ENCODE results near the gene PRR16.

The PRR16 gene

DNA sequence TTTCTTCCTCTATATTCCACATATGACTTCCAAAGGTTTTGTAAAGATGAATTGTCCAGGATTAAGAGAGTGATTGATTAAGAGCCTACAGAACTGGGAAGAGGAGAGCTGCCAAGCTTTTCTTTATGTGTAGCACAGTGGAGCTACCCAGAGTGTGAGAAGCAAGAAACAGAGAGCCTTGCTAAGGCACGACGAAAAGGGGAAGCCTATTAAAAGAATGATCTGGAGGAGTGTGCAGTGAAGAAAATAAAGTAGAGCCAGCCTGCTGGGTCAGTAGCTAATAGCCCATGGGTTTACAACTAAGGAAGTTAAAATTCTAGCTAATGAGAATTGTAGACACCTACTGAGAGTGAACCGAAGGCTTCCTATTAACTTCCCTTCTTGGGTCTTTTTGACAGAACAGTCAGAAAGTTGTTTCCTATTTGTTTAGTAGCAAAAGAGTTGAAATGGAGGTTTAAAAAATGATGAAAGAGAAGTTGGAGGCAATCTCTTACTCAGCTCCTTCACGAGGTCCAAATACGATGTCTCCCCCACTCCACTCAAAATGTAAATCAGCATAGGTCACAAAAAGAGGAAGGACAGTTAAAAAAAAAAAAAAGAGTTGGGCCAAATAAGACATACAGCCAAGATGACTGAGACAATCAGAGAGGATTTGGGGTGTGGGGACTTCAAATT lies 957 bp upstream of the PRR16 start:
- in situ Hi-C loops (cut with HindIII; ENCODE audit: low sequenced_read_pairs): no loop called here

GRCh38 chr5:120464627-120465435 lies 731 bp downstream of the PRR16 start:
- in situ Hi-C loops (cut with HindIII; ENCODE audit: low sequenced_read_pairs): no loop called here

DNA sequence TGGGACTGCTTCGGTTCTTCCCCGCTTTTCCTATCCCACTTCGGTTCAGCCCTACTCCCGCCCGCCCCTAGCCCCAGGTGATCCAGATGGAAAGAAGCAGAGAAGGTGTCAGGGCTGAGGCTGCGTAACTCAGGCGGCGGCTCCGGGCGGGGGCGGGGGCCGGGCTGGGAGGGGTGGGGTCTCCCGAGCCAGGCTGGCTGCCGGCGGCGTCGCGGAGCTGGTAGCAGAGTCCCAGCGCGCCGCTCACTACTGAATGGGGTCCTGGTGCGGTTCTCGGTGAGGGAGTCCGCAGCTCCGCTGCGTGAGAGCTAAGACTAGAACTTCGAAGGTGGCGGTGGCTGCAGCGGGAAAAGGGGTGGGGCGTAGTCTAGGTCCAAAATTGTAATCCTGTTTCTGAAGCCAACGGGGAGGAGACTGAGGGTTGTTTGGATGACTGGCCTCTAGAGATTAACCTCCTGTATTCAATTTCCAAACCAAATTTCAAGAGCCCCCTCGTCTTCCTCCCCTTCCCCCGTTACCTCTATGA lies 1.4 kb downstream of the PRR16 start:
- in situ Hi-C loops (cut with HindIII; ENCODE audit: low sequenced_read_pairs): no loop called here

DNA sequence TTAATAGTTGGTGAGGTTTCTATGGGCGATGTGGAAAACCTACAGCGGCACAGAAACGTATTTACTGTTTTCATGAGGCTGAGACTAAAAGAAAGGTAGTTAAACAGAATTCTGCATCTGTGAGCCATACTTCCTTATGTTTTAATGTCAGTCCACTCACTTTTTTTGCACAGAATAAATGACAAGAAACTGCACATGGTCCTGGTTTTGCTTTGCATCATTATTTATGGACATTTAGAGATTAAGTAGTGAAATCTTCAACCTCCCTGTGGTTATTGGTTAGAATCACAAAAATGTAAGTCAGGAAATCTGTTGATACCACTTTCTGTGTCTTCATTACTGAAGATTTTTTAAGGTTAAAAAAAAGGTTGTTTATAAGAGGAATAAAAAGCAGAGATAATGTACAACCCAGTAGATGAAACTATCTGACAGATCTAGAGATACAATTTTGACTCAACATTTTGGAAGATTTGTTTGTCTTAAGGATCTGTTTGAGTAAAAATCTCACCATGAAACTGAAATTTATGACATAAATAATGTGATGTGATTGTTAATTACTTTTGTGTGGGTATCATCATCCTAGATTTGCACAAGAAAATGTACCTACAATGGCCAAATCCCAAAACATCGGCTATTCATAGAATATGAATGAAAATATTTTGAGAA lies 2.4 kb downstream of the PRR16 start:
- in situ Hi-C loops (cut with HindIII; ENCODE audit: low sequenced_read_pairs): no loop called here

- in situ Hi-C loops (cut with HindIII; ENCODE audit: low sequenced_read_pairs): no loop called here
Observed at GRCh38 chr5:120471971-120472370, 7.9 kb downstream of the PRR16 start.

DNA sequence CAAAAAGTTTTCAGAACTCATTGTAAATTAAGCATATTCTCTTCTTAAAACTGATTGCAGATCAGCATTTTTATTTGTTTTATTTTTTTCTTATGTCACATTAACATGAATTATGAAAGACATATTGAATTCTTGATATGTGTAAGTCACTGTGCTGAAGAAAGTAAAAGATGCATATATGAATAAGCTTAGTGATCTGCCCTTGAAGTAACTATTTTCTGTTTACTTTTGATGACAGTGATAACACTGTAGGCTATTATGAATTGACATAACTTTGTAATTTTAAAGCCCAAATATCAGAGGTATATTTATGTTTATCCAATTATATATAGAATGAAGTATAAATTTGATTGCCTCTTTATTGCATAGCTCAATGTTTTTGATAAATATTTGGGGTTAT lies 8.8 kb downstream of the PRR16 start:
- in situ Hi-C loops (cut with HindIII; ENCODE audit: low sequenced_read_pairs): no loop called here

DNA sequence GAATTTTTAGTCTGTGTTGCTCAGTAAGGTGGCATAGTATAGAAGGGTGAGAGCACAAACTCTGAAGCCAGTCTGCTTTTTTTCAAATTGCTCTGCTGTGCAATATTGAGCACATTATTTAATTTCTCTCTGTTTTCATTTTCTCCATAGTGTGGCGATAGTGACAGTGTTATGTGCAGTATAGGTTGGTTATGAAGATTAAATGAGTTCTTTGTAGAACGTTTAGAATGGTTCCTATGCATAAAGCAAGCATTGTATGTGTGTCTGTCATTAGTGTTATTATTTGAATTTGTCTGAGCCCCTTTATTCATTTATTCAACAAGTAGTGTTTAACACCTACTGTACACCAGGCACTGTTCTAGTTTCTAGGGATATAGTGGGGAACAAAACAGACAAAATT lies 9.2 kb downstream of the PRR16 start:
- in situ Hi-C loops (cut with HindIII; ENCODE audit: low sequenced_read_pairs): no loop called here

GRCh38 chr5:120476063-120476462 lies 12.0 kb downstream of the PRR16 start:
- in situ Hi-C loops (cut with HindIII; ENCODE audit: low sequenced_read_pairs): no loop called here

- in situ Hi-C loops (cut with HindIII; ENCODE audit: low sequenced_read_pairs): no loop called here
Observed at GRCh38 chr5:120479066-120479465, 15.0 kb downstream of the PRR16 start.

DNA sequence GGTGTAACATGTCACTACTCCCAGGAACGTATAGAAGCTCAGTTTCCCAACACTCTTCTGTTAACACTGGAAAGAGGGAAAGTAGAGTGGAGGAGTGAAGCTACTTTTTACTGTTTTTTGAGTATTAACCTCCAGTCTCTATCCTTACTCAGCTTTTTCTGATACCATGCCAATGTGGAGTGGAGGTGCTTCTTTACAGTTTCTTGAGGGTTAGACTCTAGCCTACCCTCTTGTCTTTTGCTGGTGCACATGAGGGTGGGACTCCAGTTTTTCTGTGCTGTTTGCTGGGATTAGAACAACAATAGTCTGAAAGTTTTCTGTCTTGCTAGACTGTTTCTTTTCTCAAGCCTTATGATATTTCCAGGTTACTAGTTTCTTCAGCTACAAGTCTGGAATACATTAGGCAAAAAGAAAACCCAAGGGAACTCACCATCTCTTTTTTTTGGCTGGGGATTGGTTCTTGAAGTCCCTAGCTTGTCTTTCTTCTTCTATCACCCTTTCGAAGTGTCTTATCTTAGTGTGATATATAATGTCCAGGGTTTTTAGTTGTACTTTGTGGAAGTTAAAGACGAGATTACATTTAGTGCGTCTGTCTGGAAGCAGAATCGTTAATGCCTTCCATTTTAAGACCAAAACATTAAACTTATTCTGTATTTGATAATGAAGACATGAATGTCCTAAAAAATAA lies 35.9 kb downstream of the PRR16 start:
- in situ Hi-C loops (cut with HindIII; ENCODE audit: low sequenced_read_pairs): no loop called here

GRCh38 chr5:120502531-120502930 lies 38.4 kb downstream of the PRR16 start:
- in situ Hi-C loops (cut with HindIII; ENCODE audit: low sequenced_read_pairs): no loop called here

- in situ Hi-C loops (cut with HindIII; ENCODE audit: low sequenced_read_pairs): no loop called here
Observed at GRCh38 chr5:120503341-120503740, 39.2 kb downstream of the PRR16 start.

DNA sequence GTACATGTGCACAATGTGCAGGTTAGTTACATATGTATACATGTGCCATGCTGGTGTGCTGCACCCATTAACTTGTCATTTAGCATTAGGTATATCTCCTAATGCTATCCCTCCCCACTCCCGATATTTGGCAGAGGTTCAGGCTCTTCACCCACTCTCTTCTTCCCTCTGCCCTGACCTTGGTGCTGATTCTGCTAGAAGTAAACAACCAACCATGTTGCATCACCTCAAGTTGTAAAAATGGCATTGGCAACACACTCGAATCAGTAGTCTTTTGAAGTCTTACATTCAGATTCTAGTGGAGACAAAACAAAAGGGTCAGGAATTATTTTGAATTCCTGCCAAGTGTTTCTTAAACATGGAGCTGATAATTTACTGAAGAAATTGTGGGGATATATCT lies 40.0 kb downstream of the PRR16 start:
- in situ Hi-C loops (cut with HindIII; ENCODE audit: low sequenced_read_pairs): no loop called here

GRCh38 chr5:120507197-120507596 lies 43.1 kb downstream of the PRR16 start:
- in situ Hi-C loops (cut with HindIII; ENCODE audit: low sequenced_read_pairs): no loop called here

- in situ Hi-C loops (cut with HindIII; ENCODE audit: low sequenced_read_pairs): no loop called here
Observed at GRCh38 chr5:120507800-120508463, 43.8 kb downstream of the PRR16 start.

DNA sequence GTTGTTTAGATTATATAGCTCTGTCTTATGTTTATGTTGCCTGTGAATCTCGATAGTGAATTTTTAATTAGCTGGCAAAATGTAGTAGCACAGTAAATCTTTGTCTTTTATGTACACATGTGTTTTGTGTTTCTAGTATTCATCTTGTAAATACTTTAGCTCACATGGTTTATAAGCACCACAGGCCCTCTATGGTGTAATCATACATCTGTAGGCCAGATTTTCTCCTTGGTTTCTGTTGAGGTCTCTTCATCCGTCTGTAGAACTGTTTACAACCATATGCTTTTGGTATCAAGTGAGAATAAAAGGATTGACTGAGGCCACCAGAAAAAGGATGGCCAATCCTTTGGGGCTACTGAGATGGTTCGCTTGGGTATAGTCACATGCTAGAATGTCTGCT lies 45.0 kb downstream of the PRR16 start:
- in situ Hi-C loops (cut with HindIII; ENCODE audit: low sequenced_read_pairs): no loop called here

DNA sequence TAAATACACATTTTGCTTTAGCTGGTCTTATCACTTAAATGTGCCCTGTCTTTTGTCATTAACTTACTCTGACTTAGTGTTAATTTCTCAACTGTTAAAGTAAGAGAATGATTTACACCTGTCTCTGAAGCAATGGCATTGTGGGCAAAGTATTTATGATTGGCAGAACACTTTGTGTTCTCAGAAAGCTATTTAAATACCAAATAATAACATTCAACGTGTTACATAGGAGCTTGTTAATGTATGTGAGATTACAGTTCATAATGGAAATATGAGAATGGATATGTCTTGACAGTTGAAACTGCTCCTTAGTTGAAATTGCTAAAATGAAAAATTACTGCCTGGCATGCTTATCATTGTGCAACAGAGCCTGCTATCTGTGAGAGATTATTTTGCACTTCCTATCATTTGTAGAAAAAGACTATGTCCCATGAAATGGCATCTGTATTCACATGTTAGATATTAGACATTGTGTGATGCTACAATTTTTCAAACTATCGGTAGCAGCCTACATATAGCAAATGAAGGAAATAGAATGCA lies 46.1 kb downstream of the PRR16 start:
- in situ Hi-C loops (cut with HindIII; ENCODE audit: low sequenced_read_pairs): no loop called here

DNA sequence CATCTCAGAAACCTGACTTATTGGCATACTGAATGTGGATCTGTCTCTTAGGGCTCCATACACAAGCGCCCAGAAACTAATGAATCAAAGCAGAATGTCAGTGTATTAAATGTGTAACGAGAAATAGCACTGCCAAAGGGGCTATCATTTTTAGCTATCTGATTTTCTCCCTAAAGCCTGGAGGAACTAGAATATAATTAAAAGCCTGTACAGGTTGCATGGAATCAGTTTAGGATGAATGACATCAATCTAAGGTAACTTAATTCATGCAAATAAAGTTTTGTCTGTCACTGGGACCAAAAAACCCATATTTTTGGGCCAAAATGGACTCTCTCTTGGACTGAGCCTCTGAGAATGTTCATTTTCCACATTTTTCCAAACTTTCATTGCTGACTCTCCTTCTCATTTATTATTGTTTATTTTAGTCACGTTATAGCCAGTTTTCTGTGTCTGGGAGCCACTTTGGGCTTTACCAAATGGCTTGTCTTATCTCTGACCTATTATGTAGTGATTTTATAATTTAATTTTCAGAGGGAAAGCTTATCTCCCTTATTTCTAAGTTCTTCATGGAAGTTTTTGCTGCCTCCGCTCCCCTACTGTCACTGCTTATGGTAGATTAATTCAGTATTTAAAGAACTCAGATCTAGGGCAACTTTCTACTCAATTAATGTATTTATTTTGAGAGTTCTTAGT lies 47.0 kb downstream of the PRR16 start:
- in situ Hi-C loops (cut with HindIII; ENCODE audit: low sequenced_read_pairs): no loop called here

DNA sequence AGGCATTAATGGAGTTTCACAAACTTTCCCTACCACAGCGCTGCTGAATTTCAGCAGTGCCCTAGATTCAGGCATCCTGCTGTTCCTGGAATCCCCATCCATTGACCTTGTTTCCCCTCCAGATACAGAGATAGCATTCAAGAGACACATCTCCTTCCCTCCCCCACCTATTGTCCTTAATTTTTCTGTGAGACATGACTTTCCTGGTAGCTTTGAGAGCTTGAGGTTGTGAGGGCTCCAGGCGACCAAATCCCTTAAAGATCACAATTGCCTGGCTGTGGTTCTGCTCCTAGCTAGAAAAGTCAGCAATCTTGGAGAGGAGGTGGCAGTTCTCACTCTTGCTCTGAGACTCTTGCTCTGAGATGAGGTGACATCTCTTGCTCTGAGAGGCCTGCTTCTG lies 48.0 kb downstream of the PRR16 start:
- in situ Hi-C loops (cut with HindIII; ENCODE audit: low sequenced_read_pairs): no loop called here

Measured in DLD1 (cell line).